Stimulated activated CD4-positive, alpha-beta T cell treated with anti-CD3 and anti-CD28 coated beads, Interleukin-1b, Interleukin-23, amount 100 ng/mL, for 48 hours (primary cell): ENCODE data around the gene HNF1A.
"Not testable (repeated sequence)": the region's sequence is repeated elsewhere in the genome, so short reads cannot be mapped to it uniquely, and the experiment has no call there.

Experiments
- DNase-seq: peaks from one replicate; pipeline ENCODE4 v3.0.0-alpha.2; 2020

Gene HNF1A, protein sequence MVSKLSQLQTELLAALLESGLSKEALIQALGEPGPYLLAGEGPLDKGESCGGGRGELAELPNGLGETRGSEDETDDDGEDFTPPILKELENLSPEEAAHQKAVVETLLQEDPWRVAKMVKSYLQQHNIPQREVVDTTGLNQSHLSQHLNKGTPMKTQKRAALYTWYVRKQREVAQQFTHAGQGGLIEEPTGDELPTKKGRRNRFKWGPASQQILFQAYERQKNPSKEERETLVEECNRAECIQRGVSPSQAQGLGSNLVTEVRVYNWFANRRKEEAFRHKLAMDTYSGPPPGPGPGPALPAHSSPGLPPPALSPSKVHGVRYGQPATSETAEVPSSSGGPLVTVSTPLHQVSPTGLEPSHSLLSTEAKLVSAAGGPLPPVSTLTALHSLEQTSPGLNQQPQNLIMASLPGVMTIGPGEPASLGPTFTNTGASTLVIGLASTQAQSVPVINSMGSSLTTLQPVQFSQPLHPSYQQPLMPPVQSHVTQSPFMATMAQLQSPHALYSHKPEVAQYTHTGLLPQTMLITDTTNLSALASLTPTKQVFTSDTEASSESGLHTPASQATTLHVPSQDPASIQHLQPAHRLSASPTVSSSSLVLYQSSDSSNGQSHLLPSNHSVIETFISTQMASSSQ

DNA sequence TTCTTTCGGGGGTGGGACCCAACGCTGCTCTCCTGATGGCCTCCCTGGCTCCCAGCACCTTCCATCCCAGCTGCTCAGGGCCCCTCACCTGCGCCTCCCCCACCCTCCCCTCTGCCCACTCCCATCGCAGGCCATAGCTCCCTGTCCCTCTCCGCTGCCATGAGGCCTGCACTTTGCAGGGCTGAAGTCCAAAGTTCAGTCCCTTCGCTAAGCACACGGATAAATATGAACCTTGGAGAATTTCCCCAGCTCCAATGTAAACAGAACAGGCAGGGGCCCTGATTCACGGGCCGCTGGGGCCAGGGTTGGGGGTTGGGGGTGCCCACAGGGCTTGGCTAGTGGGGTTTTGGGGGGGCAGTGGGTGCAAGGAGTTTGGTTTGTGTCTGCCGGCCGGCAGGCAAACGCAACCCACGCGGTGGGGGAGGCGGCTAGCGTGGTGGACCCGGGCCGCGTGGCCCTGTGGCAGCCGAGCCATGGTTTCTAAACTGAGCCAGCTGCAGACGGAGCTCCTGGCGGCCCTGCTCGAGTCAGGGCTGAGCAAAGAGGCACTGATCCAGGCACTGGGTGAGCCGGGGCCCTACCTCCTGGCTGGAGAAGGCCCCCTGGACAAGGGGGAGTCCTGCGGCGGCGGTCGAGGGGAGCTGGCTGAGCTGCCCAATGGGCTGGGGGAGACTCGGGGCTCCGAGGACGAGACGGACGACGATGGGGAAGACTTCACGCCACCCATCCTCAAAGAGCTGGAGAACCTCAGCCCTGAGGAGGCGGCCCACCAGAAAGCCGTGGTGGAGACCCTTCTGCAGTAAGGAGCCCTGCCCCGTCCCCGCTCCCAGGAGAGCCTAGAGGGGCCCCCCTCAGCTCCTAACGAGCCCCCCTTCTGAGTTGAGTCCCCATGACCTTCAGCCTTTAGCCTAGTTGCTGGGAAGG is at the start of gene HNF1A:
HNF1A (plus strand) TSS at position 248 of the 924 bp plus-strand sequence; CDS start at position 474, 226 bp downstream.
- DNase-seq: no peak

DNA sequence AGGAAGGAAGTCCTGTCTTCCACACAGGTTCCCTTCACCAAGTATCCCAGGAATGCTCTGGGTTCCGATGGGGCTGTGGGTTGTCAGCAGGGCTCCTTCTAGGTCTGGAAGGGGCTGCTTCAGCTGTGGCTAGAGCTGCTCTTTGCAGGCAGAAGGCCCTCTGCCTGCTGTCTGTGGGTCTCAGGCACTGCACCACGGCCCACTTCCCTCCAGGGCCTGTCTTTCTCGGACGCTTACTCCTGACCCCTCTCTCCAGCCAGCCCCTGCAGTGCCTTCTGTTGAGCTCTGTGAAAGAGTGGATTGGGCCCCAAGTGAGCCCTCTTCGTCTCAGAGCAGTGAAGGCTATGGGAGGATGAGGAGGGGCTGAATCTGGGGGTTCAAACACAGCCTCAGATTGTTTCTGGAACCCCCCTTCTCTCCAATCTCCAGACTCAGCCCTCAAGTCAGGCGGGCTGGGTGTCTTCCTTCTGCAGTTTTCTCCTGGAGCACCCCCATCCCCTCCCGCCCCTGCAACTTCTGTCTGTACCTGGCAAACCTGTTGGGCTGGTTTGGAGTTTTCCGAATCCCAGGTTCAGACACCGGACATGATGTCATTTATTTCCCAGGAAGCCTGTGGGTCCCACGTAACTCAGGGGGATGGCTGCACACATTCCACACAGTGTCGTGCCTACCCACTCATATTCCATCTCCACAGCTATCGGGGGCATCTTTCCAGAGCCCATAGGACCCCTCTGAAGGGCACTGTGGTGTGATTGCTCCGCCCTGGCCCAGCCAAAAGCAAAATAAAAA is 49.3 kb upstream of the HNF1A start:
- no peak for DNase-seq

GRCh38 chr12:120930032-120930431 is 48.3 kb upstream of the HNF1A start:
- DNase-seq: no peak

DNA sequence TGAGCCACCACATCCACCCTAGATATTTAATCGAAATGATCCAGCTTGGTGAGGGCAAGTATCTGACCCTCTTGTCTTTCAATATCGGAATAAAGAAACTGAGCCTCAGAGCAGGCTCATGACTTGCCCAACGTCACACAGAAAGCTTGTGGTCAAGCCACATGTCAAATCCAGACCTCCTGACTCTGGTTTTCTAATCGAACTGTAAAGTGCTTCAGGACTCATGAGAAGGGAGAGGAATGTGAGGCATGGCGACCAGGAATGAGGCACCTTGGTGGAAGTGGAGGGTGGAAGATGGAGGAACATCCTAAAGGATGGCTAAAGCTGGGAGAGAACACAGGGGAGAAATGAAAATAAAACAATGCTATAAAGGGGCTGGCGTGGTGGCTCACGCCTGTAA is 46.3 kb upstream of the HNF1A start:
- no peak for DNase-seq

DNA sequence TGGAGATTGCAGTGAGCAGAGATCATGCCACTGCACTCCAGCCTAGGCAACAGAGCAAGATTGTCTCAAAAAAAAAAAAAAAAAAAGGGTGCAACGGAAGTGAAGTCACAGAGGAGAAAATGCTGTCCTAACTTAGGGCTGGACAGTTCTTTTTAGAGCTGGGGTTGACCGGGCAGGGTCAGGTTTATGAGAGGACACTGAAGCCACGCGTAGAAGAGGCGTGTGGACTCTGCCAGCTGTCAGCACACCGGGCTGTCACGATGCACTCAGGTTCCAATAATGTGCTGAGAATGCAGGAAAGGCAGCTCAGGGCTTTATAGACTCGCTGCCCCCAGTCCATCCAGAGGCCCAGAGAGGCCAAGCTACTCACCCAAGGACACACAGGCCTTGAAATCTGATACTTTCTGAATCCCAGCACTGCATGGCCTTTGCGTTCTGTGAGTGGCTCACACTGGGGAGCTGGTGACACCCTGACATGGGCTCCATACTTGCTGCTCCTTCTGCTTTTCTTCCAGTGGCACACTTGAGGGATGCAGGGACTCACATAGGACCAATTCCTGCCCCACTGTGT is 45.3 kb upstream of the HNF1A start:
- DNase-seq: no peak

- no peak for DNase-seq
Observed at GRCh38 chr12:120933786-120934185, 44.6 kb upstream of the HNF1A start.

- DNase-seq: no peak
Observed at GRCh38 chr12:120936197-120936596, 42.1 kb upstream of the HNF1A start.

DNA sequence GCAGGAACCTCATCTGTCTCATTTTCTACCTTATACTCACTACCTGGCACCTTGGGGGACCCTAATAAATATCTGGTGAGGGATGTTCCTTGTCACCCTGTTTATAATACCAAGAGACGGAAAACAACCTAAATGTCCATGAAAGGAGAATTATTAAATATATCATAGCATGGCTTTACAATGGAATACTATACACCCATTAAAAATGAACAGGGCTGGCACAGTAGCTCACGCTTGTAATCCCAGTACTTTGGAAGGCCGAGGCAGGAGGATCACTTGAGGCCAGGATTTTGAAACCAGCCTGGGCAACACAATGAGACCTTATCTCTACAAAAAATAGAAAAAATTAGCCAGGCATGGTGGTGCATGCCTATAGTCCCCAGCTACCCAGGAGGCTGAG is 39.8 kb upstream of the HNF1A start:
- DNase-seq: no peak

DNA sequence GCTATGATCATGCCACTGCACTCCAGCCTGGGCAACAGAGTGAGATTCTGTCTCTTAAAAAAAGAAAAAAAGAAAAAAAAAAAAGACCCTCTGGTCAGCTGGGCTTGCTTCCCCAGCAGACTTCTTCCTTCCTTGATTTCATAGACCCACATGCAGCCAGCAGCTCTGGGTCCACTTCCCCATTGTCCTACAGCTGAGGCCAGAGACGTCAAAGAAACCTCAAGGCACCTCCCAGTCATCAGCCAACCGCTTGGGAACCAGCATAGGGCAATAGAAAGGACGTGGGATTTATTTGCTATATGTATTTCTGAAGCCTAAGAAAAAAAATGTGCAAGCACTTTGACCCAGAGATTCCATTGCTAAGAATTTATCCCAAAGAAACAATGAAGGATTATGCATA is 38.8 kb upstream of the HNF1A start:
- DNase-seq: no peak

DNA sequence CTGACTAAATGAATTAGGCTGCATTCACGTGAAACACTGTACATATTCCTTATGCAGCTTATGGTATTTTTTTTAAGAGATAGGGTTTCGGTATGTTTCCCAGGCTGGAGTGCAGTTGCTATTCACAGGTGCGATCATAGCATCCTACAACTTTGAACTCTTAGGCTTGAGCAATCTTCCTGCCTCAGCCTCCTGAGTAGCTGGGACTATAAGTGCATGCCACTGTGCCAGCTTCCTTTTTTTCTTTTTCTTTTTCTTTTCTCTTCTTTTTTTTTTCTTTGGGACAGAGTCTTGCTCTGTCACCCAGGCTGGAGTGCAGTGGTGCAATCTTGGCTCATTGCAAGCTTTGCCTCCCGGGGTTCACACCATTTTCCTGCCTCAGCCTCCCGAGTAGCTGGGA is 38.3 kb upstream of the HNF1A start:
- DNase-seq: no peak

DNA sequence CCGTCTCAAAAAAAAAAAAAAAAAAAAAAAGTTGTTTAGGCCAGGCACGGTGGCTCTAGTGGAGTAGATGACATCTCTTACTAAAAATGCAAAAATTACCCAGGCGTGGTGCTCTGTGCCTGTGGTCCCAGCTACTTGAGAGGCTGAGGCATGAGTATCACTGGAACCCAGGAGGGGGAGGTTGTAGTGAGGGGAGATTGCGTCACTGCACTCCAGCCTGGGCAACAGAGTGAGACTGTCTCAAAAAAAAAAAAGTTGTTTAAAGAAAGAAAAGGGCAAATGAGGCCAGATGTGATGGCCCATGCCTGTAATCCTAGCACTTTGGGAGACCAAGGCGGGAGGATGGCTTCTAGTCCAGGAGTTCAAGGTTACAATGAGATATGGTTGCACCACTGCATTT is 37.5 kb upstream of the HNF1A start:
- DNase-seq: no peak

DNA sequence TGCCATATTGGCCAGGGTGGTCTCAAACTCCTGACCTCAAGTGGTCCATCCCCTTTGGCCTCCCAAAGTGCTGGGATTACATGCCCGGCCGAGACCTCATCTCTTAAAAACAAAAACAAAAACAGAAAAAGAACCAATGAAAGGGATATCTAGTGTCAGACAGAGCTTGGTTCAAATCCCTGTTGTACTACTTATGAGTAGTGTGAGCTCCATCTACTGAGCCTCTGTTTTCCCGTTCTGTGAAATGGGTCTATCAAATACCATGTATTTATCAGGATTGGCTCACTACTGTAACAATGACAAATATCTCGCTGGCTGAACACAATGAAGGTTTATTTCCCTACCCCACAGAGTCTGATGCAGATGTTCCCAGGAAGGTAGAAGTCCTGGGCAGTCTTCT is 36.9 kb upstream of the HNF1A start:
- no peak for DNase-seq

DNA sequence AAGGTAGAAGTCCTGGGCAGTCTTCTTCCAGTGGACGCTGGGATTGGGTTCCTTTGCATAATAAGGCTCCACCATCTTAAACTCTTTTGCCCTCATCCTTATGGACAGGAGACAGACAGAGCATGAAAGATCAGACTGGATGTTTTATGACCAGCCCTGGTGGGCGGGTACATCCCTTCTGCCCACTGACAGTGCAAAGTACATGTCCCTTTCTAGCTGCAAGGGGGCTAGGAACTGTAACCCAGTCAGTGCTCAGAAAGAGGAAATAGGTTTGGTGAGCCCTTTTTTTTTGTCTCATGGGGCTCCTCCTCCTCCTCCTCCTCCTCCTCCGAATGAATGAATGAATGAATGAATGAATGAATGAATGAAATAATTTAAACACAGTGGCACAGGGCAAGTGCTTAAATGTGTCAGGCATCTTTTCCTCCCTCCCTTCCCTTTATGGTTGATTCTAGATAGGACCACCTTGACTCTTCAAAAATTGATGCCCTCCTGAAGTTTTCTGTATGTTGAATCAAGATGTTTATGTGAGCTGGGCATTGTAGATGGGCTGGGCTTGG is 36.4 kb upstream of the HNF1A start:
- DNase-seq: no peak

- DNase-seq: no peak
Observed at GRCh38 chr12:120943482-120943881, 34.9 kb upstream of the HNF1A start.

- DNase-seq: peak; percentile 58
Observed at GRCh38 chr12:120944645-120945217, 33.6 kb upstream of the HNF1A start.

GRCh38 chr12:120945516-120945915 is 32.8 kb upstream of the HNF1A start:
- DNase-seq: not testable (repeated sequence)

DNA sequence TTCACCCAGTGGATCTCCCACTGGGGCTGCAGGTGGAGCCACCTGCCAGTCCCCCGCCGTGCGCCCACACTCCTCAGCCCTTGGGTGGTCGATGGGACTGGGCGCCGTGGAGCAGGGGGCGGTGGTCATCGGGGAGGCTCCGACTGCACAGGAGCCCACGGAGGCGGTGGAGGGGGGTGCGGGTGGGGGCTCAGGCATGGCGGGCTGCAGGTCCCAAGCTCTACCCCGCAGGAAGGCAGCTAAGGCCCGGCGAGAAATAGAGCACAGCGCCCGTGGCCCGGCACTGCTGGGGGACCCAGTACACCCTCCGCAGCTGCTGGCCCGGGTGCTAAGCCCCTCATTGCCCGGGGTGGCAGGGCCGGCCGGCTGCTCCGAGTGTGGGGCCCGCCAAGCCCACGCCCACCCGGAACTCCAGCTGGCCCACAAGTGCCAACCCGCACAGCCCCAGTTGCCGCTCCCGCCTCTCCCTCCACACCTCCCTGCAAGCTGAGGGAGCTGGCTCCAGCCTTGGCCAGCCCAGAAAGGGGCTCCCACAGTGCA is 28.0 kb upstream of the HNF1A start:
- DNase-seq: not testable (repeated sequence)

- DNase-seq: no peak
Observed at GRCh38 chr12:120950807-120951206, 27.5 kb upstream of the HNF1A start.

DNA sequence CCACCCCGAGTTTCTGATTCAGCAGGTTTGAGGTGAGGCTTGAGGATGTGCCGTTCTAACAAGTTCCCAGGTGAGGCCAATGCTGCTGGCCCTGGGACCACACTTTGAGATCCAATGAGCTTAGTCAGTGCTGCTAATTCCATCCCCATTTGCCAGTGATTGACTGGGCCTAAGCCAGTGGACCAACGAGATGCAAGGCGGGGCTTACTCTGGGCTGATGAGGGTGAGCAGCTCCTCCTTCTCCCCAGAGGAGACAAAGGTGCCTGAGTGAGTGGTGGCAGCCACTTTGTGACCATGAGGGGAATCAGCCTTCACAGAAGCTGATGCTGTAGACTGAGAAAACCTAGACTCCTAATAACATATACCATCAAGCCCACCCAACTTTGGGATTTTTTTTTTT is 23.1 kb upstream of the HNF1A start:
- no peak for DNase-seq

GRCh38 chr12:120956579-120957300 is 21.6 kb upstream of the HNF1A start:
- DNase-seq: no peak
